Activated naive CD4-positive, alpha-beta T cell treated with anti-CD3 and anti-CD28 coated beads, Interleukin-2, amount 10 ng/mL, durations not matched to agents 7 days and 5 days (primary cell): Measurements from ENCODE around the gene TAAR8.
A peak's percentile ranks its signal among the peaks of the same experiment; 100 is the strongest.
"Not testable (repeated sequence)": the region's sequence is repeated elsewhere in the genome, so short reads cannot be mapped to it uniquely, and the experiment has no call there.

Experiments used
- CTCF ChIA-PET: fragments of 350-600 bp; sonication (Branson Sonifier 250); formaldehyde crosslinking; loops from one replicate; lab custom pipeline; 2021; ENCODE audit warnings: antibody characterized with exemption; lab: Charles Lee
- DNase-seq: peaks from one replicate; pipeline ENCODE4 v3.0.0-alpha.2; 2020
- H3K27ac Mint-ChIP-seq: one replicate; pipeline ENCODE4 v1.8.0; 2021; ENCODE audit warnings: mild to moderate bottlenecking, moderate library complexity, mixed read lengths
- H3K27me3 Mint-ChIP-seq: one replicate; pipeline ENCODE4 v1.8.0; 2021; ENCODE audit warnings: mild to moderate bottlenecking, mixed read lengths
- H3K36me3 Mint-ChIP-seq: one replicate; pipeline ENCODE4 v1.8.0; 2021; ENCODE audit warnings: mixed read lengths
- H3K4me1 Mint-ChIP-seq: one replicate; pipeline ENCODE4 v1.8.0; 2021; ENCODE audit warnings: mixed read lengths
- H3K4me3 Mint-ChIP-seq: one replicate; pipeline ENCODE4 v1.8.0; 2021; ENCODE audit warnings: mild to moderate bottlenecking, moderate library complexity, mixed read lengths
- H3K9me3 Mint-ChIP-seq: one replicate; pipeline ENCODE4 v1.8.0; 2021; ENCODE audit warnings: mixed read lengths

The TAAR8 gene

GRCh38 chr6:132524646-132525045 lies 27.8 kb upstream of the TAAR8 start:
- DNase-seq: no peak
- H3K27me3 Mint-ChIP-seq: peaks cover 35% of the 10 kb centered on the region
- no peaks in the 10 kb centered on the region for H3K4me1 Mint-ChIP-seq
- H3K4me3 Mint-ChIP-seq: no peak overlapping the region
- H3K9me3 Mint-ChIP-seq: no peaks in the 10 kb centered on the region
- no peak overlapping the region for H3K27ac Mint-ChIP-seq
- CTCF ChIA-PET: interaction anchor here (1.5 kb wide), 1 partner anchor 245 kb away, joined by 3 read pairs; no protein-coding TSS in a partner anchor
- no peaks in the 10 kb centered on the region for H3K36me3 Mint-ChIP-seq

GRCh38 chr6:132525866-132526265 lies 26.6 kb upstream of the TAAR8 start:
- Mint-ChIP-seq H3K36me3 (no peaks in the 10 kb centered on the region), H3K4me1 (peaks cover 2% of the 10 kb centered on the region), H3K4me3 (no peak overlapping the region), H3K9me3 (no peaks in the 10 kb centered on the region), H3K27me3 (peaks cover 33% of the 10 kb centered on the region), H3K27ac (no peak overlapping the region)
- no peak for DNase-seq
- CTCF ChIA-PET: no interaction called here

DNA sequence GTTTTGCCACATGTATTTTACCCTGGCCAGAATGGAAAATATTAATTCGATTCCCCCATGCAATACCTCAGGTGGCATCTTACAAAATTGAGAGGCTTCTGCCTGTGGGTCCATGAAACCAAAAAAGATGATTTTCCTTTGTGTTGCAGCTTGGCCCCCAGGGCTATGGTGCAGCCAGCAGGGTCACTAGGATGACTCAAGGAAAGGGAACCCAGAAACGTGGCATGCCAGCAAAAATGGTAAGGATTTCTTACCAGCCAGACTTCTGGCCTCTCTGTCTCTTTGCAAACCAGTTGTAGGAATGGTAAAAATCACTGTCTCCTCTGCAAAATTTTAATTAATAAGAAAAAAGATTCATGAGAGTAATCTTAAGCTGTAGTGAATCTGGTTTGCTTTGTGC lies 26.0 kb upstream of the TAAR8 start:
- Mint-ChIP-seq H3K4me3 (no peak overlapping the region), H3K4me1 (peaks cover 2% of the 10 kb centered on the region), H3K36me3 (no peaks in the 10 kb centered on the region), H3K27ac (no peak overlapping the region), H3K9me3 (no peaks in the 10 kb centered on the region), H3K27me3 (peaks cover 32% of the 10 kb centered on the region)
- no peak for DNase-seq
- CTCF ChIA-PET: interaction anchor here (1.0 kb wide), 2 partner anchors 237 to 238 kb away, joined by 3 read pairs; no protein-coding TSS in a partner anchor

- no peak for DNase-seq
- Mint-ChIP-seq H3K36me3 (no peaks in the 10 kb centered on the region), H3K27ac (no peak overlapping the region), H3K4me3 (no peak overlapping the region), H3K9me3 (no peaks in the 10 kb centered on the region), H3K4me1 (peaks cover 2% of the 10 kb centered on the region), H3K27me3 (peaks cover 35% of the 10 kb centered on the region)
- CTCF ChIA-PET: no interaction called here
Measured at GRCh38 chr6:132527791-132528190, 24.7 kb upstream of the TAAR8 start.

GRCh38 chr6:132530293-132530974 lies 22.0 kb upstream of the TAAR8 start:
- CTCF ChIA-PET: interaction anchor here (0.6 to 1.6 kb wide), 14 partner anchors 11 to 427 kb away, joined by 3 to 10 read pairs (median 3); partner anchors contain the start of genes SLC18B1 and TAAR8
- no peak overlapping the region for H3K4me3 Mint-ChIP-seq
- peaks cover 19% of the 10 kb centered on the region for H3K27me3 Mint-ChIP-seq
- no peak overlapping the region for H3K27ac Mint-ChIP-seq
- DNase-seq: peak; percentile 78
- no peaks in the 10 kb centered on the region for H3K36me3 Mint-ChIP-seq
- H3K4me1 Mint-ChIP-seq: peaks cover 2% of the 10 kb centered on the region
- no peaks in the 10 kb centered on the region for H3K9me3 Mint-ChIP-seq

DNA sequence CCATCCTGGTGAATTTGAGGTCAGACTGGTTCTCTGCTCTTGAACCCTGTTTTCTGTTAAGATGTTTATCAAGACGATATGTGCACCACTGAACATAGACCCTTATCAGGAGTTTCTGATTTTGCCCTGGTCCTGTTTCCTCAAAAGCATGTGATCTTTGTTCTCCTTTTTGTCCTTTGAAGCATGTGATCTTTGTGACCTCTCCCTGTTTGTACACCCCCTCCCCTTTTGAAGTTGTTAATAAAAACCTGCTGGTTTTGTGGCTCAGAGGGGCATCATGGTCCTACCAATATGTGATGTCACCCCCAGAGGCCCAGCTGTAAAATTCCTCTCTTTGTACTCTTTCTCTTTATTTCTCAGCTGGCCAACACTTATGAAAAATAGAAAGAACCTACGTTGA lies 17.9 kb upstream of the TAAR8 start:
- H3K27ac Mint-ChIP-seq, H3K4me3 Mint-ChIP-seq, H3K4me1 Mint-ChIP-seq, DNase-seq, H3K27me3 Mint-ChIP-seq, H3K36me3 Mint-ChIP-seq, H3K9me3 Mint-ChIP-seq, CTCF ChIA-PET: not testable (repeated sequence)

GRCh38 chr6:132537145-132537544 lies 15.3 kb upstream of the TAAR8 start:
- CTCF ChIA-PET: interaction anchor here (1.3 kb wide), 1 partner anchor 257 kb away, joined by 3 read pairs; no protein-coding TSS in a partner anchor
- no peaks in the 10 kb centered on the region for H3K9me3 Mint-ChIP-seq
- no peaks in the 10 kb centered on the region for H3K36me3 Mint-ChIP-seq
- H3K4me1 Mint-ChIP-seq: no peaks in the 10 kb centered on the region
- no peak overlapping the region for H3K4me3 Mint-ChIP-seq
- no peak for DNase-seq
- no peak overlapping the region for H3K27ac Mint-ChIP-seq
- peaks cover 5% of the 10 kb centered on the region for H3K27me3 Mint-ChIP-seq

DNA sequence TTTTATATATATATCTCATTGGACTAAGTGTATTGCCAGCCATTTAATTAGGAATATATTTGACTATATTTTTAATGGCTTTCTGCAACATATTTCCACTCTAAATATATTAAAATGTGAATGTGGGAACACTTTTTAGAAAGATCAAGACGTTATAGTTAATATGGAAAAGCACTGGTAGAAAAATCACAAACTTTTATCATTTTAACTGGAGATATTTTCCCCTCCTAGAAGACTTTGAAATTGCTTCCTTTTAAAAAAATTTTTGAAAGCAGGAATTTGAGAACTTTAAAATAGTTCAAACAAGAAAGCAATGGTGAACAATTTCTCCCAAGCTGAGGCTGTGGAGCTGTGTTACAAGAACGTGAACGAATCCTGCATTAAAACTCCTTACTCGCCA lies 14.5 kb upstream of the TAAR8 start, which contains the start of gene TAAR9:
Gene TAAR9 (plus strand): TSS at position 301 of the 400 bp plus-strand sequence. CDS start 13 bp downstream, at position 314.
- Mint-ChIP-seq H3K9me3 (no peaks in the 10 kb centered on the region), H3K27ac (no peak within 1 kb of the TSS), H3K4me1 (no peaks in the 10 kb centered on the region), H3K36me3 (no peaks in the 10 kb centered on the region), H3K27me3 (peaks cover 5% of the 10 kb centered on the region), H3K4me3 (no peak within 1 kb of the TSS)
- DNase-seq: no peak
- CTCF ChIA-PET: interaction anchor here (0.8 kb wide), 1 partner anchor 42 kb away, joined by 3 read pairs; no protein-coding TSS in a partner anchor

- H3K36me3 Mint-ChIP-seq: no peaks in the 10 kb centered on the region
- H3K27me3 Mint-ChIP-seq: peaks cover 16% of the 10 kb centered on the region
- no peaks in the 10 kb centered on the region for H3K4me1 Mint-ChIP-seq
- no peak for DNase-seq
- H3K27ac Mint-ChIP-seq: no peak overlapping the region
- no peak overlapping the region for H3K4me3 Mint-ChIP-seq
- no peaks in the 10 kb centered on the region for H3K9me3 Mint-ChIP-seq
- CTCF ChIA-PET: interaction anchor here (0.8 to 0.9 kb wide), 2 partner anchors 14 to 265 kb away, joined by 3 read pairs; no protein-coding TSS in a partner anchor
Measured at GRCh38 chr6:132544826-132545225, 7.6 kb upstream of the TAAR8 start.

- Mint-ChIP-seq H3K36me3 (no peaks in the 10 kb centered on the region), H3K9me3 (no peaks in the 10 kb centered on the region), H3K4me3 (no peak overlapping the region), H3K27ac (no peak overlapping the region), H3K4me1 (no peaks in the 10 kb centered on the region), H3K27me3 (peaks cover 28% of the 10 kb centered on the region)
- CTCF ChIA-PET: no interaction called here
- no peak for DNase-seq
Measured at GRCh38 chr6:132548746-132549463, 3.6 kb upstream of the TAAR8 start.

GRCh38 chr6:132551214-132551613 lies 1.3 kb upstream of the TAAR8 start:
- Mint-ChIP-seq H3K4me1 (no peaks in the 10 kb centered on the region), H3K9me3 (no peaks in the 10 kb centered on the region), H3K36me3 (no peaks in the 10 kb centered on the region), H3K27me3 (peaks cover 33% of the 10 kb centered on the region), H3K4me3 (no peak overlapping the region), H3K27ac (no peak overlapping the region)
- CTCF ChIA-PET: interaction anchor here (0.6 to 2.7 kb wide), 2 partner anchors 20 to 242 kb away, joined by 3 to 10 read pairs; no protein-coding TSS in a partner anchor
- no peak for DNase-seq

GRCh38 chr6:132560087-132560486 lies 7.6 kb downstream of the TAAR8 start:
- H3K27me3 Mint-ChIP-seq, H3K4me3 Mint-ChIP-seq, H3K9me3 Mint-ChIP-seq, H3K27ac Mint-ChIP-seq, CTCF ChIA-PET, H3K36me3 Mint-ChIP-seq, DNase-seq, H3K4me1 Mint-ChIP-seq: not testable (repeated sequence)

DNA sequence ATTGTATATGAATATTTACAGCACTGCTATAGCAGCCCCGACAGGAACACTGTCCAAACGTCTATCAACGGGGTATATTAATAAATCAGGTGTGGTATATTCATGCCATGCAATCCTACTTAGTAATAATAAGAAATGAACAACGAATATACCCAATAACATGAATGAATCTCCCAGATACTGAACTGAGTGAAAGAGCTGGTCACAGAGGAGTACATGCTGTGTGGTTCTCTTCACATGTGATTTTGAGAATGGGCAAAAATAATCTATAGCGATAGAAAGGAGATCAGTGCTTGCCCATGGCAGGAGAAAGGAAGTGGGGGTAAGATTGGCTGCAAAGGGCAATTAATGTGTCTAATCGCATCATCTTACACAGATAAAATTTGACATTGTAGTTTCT lies 13.9 kb downstream of the TAAR8 start:
- no peak for DNase-seq
- Mint-ChIP-seq H3K4me3 (no peak overlapping the region), H3K27me3 (peaks cover 6% of the 10 kb centered on the region)

DNA sequence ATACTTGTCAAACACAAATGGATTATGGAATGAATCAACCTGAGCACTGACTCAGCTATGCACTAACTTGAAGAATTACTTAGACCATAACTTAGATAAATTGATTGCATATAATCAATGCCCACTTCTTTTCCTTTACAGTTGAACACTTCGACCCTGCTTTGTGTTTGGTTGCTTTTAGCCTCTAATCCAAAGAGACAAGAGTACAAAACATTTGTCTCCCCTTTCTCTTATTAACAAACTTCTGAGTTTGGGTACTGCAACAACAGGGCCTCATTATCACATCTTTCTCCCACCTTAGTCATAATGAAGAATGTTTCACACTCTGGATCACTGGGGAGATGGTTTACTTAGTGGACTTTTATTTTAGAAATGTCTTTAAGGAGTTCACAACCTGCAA lies 15.1 kb downstream of the TAAR8 start:
- Mint-ChIP-seq H3K27me3 (peaks cover 6% of the 10 kb centered on the region), H3K36me3 (no peaks in the 10 kb centered on the region), H3K4me3 (no peak overlapping the region), H3K4me1 (no peaks in the 10 kb centered on the region), H3K9me3 (no peaks in the 10 kb centered on the region), H3K27ac (no peak overlapping the region)
- no peak for DNase-seq
- CTCF ChIA-PET: no interaction called here

More for the DNA sequence above, 13.9 kb downstream of the TAAR8 start:
- H3K36me3 Mint-ChIP-seq: no peaks in the 10 kb centered on the region
- H3K9me3 Mint-ChIP-seq: no peaks in the 10 kb centered on the region
- H3K4me1 Mint-ChIP-seq: no peaks in the 10 kb centered on the region
- CTCF ChIA-PET: no interaction called here
- H3K27ac Mint-ChIP-seq: no peak overlapping the region
